Neural cell (in vitro differentiated cells): ENCODE measurements around the gene UTRN. TPM values are rescaled to one million over a fixed set of nuclear protein-coding genes. Genes with fewer than 3 reads are reported as not detected.

ENCODE experiments used
- H2AFZ ChIP-seq: fragments of 200-600, 300-800 bp; sonication (generic), shearing (Covaris generic); 2 replicates; pipeline ENCODE4 v1.6.0; 2014; ENCODE audit warnings: low read depth, mild to moderate bottlenecking, antibody characterized with exemption, low read length, moderate library complexity
- H3F3A ChIP-seq: fragments of 200-600 bp; shearing (Covaris generic); 2 replicates; pipeline ENCODE4 v1.6.1; 2016; ENCODE audit warnings: mild to moderate bottlenecking, moderate library complexity, mixed read lengths, antibody characterized with exemption, low read length; ENCODE audit not compliant: insufficient read depth, poor library complexity, severe bottlenecking
- H3K27ac ChIP-seq: fragments of 200-600, 300-800 bp; sonication (generic), shearing (Covaris generic); 2 replicates; pipeline ENCODE4 v1.5.1; 2014; ENCODE audit warnings: mild to moderate bottlenecking, low read length, moderate library complexity
- H3K27me3 ChIP-seq: fragments of 300-800, 200-600 bp; sonication (generic), shearing (Covaris generic); 2 replicates; pipeline ENCODE4 v1.6.0; 2014; ENCODE audit warnings: mild to moderate bottlenecking, low read depth, low read length, moderate library complexity; ENCODE audit not compliant: insufficient read depth
- H3K36me3 ChIP-seq: fragments of 300-800, 200-600 bp; sonication (generic), shearing (Covaris generic); 2 replicates; pipeline ENCODE4 v1.5.1; 2014; ENCODE audit warnings: mild to moderate bottlenecking, antibody characterized with exemption, low read length, moderate library complexity; ENCODE audit not compliant: insufficient read depth
- H3K4me2 ChIP-seq: fragments of 300-800, 200-600 bp; sonication (generic), shearing (Covaris generic); 2 replicates; pipeline ENCODE4 v1.6.0; 2014; ENCODE audit warnings: mild to moderate bottlenecking, low read length
- H3K4me3 ChIP-seq: fragments of 300-800, 200-600 bp; sonication (generic), shearing (Covaris generic); 2 replicates; pipeline ENCODE4 v1.5.1; 2014; ENCODE audit warnings: mild to moderate bottlenecking, low read length, moderate library complexity
- H3K79me2 ChIP-seq: fragments of 200-600 bp; shearing (Covaris generic); replicated peaks from 2 replicates; pipeline ENCODE4 v1.6.0; 2014; ENCODE audit warnings: mild to moderate bottlenecking, low read length, moderate library complexity; ENCODE audit not compliant: insufficient read depth
- H3K9ac ChIP-seq: fragments of 300-800, 200-600 bp; sonication (generic), shearing (Covaris generic); 2 replicates; pipeline ENCODE4 v1.6.1; 2016; ENCODE audit warnings: mild to moderate bottlenecking, low read length, mixed read lengths
- H3K9me2 ChIP-seq: fragments of 200-600 bp; shearing (Covaris generic); 2 replicates; pipeline ENCODE4 v1.6.1; 2016; ENCODE audit warnings: mild to moderate bottlenecking, low read length, mixed read lengths; ENCODE audit not compliant: insufficient read depth
- H3K9me3 ChIP-seq: fragments of 200-600, 300-800 bp; sonication (generic), shearing (Covaris generic); 2 replicates; pipeline ENCODE4 v1.6.1; 2016; ENCODE audit warnings: mild to moderate bottlenecking, mixed run types, low read length, moderate library complexity, mixed read lengths
- H4K20me1 ChIP-seq: fragments of 200-600 bp; shearing (Covaris generic); 2 replicates; pipeline ENCODE4 v1.6.1; 2016; ENCODE audit warnings: mild to moderate bottlenecking, mixed run types; ENCODE audit not compliant: insufficient read depth
- CTCF ChIP-seq: fragments of 450-650 bp; IDR thresholded peaks from 2 replicates; pipeline ENCODE4 v1.5.1; 2014; ENCODE audit warnings: antibody characterized with exemption, mild to moderate bottlenecking, moderate library complexity; ENCODE audit not compliant: poor library complexity, severe bottlenecking
- EP300 ChIP-seq: fragments of 450-650 bp; conservative IDR thresholded peaks from 2 replicates; pipeline ENCODE4 v1.6.1; 2014; ENCODE audit warnings: antibody characterized with exemption, mild to moderate bottlenecking, moderate library complexity; ENCODE audit not compliant: poor library complexity, severe bottlenecking
- EZH2 ChIP-seq: fragments of 200-600, 300-800 bp; shearing (Covaris generic), sonication (generic); IDR thresholded peaks from 2 replicates; pipeline ENCODE4 v1.6.1; 2014; ENCODE audit warnings: antibody characterized with exemption, low read length, borderline replicate concordance, mild to moderate bottlenecking; ENCODE audit not compliant: insufficient read depth, poor library complexity, severe bottlenecking
- MXI1 ChIP-seq: fragments of 450-650 bp; conservative IDR thresholded peaks from 2 replicates; pipeline ENCODE4 v1.6.1; 2014; ENCODE audit warnings: antibody characterized with exemption, mild to moderate bottlenecking; ENCODE audit not compliant: poor library complexity, severe bottlenecking
- POLR2AphosphoS5 ChIP-seq: IDR thresholded peaks from 2 replicates; pipeline ENCODE4 v1.6.1; 2012
- RAD21 ChIP-seq: fragments of 450-650 bp; conservative IDR thresholded peaks from 2 replicates; pipeline ENCODE4 v1.6.1; 2014; ENCODE audit warnings: antibody characterized with exemption, mild to moderate bottlenecking, moderate library complexity
- REST ChIP-seq: IDR thresholded peaks from 2 replicates; pipeline ENCODE4 v1.6.1; 2012; ENCODE audit warnings: borderline replicate concordance
- SMC3 ChIP-seq: fragments of 450-650 bp; conservative IDR thresholded peaks from 2 replicates; pipeline ENCODE4 v1.6.1; 2014; ENCODE audit warnings: antibody characterized with exemption, mild to moderate bottlenecking, moderate library complexity; ENCODE audit not compliant: poor library complexity
- TAF1 ChIP-seq: IDR thresholded peaks from 2 replicates; pipeline ENCODE4 v1.6.1; 2012; ENCODE audit warnings: low read depth
- polyA plus RNA-seq: library from polyadenylated mRNA; depleted of rRNA; stranded (reverse); fragments of >200 nt; gene quantifications from 2 replicates; pipeline ENCODE4 v1.2.3, GENCODE V29; 2014

UTRN gene
- polyA plus RNA-seq, 1 donor from 2014 or later: 5.2 TPM

GRCh38 chr6:144305567-144305966, 20.4 kb downstream of the UTRN start:
- TF ChIP-seq MXI1: no peak
- no peak for TF ChIP-seq EP300
- no peak for TF ChIP-seq CTCF
- TF ChIP-seq RAD21: no peak
- no peak for TF ChIP-seq SMC3
- Histone ChIP-seq H3K36me3 (no peaks in the 10 kb centered on the region), H3K9ac (no peak overlapping the region), H3K9me3 (no peaks in the 10 kb centered on the region), H3K79me2 (no peaks in the 10 kb centered on the region), H3K9me2 (no peaks in the 10 kb centered on the region), H4K20me1 (no peaks in the 10 kb centered on the region), H2AFZ (no peak overlapping the region), H3K27me3 (no peaks in the 10 kb centered on the region), H3K4me3 (no peak overlapping the region), H3F3A (no peaks in the 10 kb centered on the region), H3K27ac (no peak overlapping the region), H3K4me2 (no peak overlapping the region)

GRCh38 chr6:144305985-144306384, 20.9 kb downstream of the UTRN start:
- no peaks in the 10 kb centered on the region for H4K20me1 ChIP-seq
- H3K36me3 ChIP-seq: no peaks in the 10 kb centered on the region
- H3K4me3 ChIP-seq: no peak overlapping the region
- H3F3A ChIP-seq: no peaks in the 10 kb centered on the region
- H3K4me2 ChIP-seq: no peak overlapping the region
- H3K9me2 ChIP-seq: no peaks in the 10 kb centered on the region
- H3K27me3 ChIP-seq: no peaks in the 10 kb centered on the region
- H3K9me3 ChIP-seq: no peaks in the 10 kb centered on the region
- no peak overlapping the region for H2AFZ ChIP-seq
- no peak overlapping the region for H3K27ac ChIP-seq
- no peak overlapping the region for H3K9ac ChIP-seq
- TF ChIP-seq TAF1 (no peak), EP300 (no peak), REST (no peak), RAD21 (no peak), POLR2AphosphoS5 (no peak), EZH2 (no peak), MXI1 (no peak), CTCF (no peak), SMC3 (no peak)
- no peaks in the 10 kb centered on the region for H3K79me2 ChIP-seq
